Measurements from ENCODE around the gene NRP2. TPM values are rescaled to one million over a fixed set of nuclear protein-coding genes. Genes with fewer than 3 reads are reported as not detected.

NRP2 gene
- polyA plus RNA-seq, 2 of the 4 experiments (the other 2 are of a cell fraction), result 144 to 159 TPM

DNA sequence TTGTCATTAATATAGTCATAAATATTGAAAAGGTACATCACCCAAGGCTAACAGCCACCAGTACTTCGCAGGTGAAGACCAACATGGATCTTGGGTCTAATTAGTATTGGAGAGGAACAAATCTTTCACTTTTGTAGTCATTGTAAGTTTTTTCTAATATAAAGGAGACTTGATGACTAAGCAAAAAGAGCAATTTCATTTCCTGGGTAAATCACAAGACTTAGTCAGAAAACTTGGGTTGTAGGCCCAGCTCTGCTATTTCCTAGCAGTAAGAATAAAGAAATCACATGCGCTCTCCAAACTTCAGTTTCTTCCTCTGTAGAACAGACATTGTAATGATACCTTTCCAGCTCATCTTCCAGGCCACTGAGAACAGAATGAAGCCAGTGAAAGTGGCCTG is 40.9 kb downstream of the NRP2 start:
- 88% methylated on average over 2 of the region's 2 CpGs for WGBS (ENCODE audit: missing lambda C conversion rate)
- Histone ChIP-seq H3K4me3 (no peak overlapping the region), H3K4me1 (peaks cover 89% of the 10 kb centered on the region), H3K4me2 (no peak overlapping the region), H3K27ac (peak overlapping the region; percentile 17 to 72), H3K9me3 (no peaks in the 10 kb centered on the region)
- ChIA-PET CTCF (interaction anchor here (0.7 to 0.9 kb wide), 2 partner anchors 30 to 45 kb away, joined by 3 read pairs; no protein-coding TSS in a partner anchor), POLR2A (no interaction called here)
- FAIRE-seq, result no peak
- no peak for DNase-seq (ENCODE audit: low read depth in 1 of 2, low spot score in 1 of 2)
- TF ChIP-seq MAFK (IDR thresholded peaks at IDR 0.05; ENCODE audit: partially characterized antibody), result peak; percentile 93
- TF ChIP-seq, protein P1, sequence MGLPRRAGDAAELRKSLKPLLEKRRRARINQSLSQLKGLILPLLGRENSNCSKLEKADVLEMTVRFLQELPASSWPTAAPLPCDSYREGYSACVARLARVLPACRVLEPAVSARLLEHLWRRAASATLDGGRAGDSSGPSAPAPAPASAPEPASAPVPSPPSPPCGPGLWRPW (IDR thresholded peaks at IDR 0.05), result no peak
- no peak for TF ChIP-seq TFCP2L1 (CRISPR knock-in tag; IDR thresholded peaks at IDR 0.05)
- TF ChIP-seq POLR2AphosphoS2 (conservative IDR thresholded peaks at IDR 0.05; ENCODE audit: low read length), result no peak
- ATAC-seq, result no peak

DNA sequence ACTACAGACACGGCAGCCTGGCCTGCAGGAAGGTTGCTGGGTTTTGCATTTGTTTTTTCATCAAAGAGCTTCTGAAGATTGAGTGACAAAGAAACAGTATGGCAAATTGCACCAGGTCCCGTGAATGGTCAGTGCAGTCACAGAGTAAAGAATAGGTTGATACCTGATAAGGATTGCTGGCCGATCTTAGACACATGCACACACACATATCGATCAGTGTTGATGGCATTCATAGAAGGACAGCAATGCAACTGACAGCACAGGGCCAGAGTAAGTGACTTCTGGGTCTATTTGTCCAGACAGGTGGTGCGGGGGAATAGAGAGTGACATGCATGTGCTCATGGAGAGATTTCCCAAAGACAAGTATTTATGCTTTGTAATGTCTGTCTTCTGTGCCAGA is 42.8 kb downstream of the NRP2 start:
- Histone ChIP-seq H3K4me1 (peaks cover 89% of the 10 kb centered on the region), H3K4me3 (no peak overlapping the region), H3K4me2 (peak overlapping the region; percentile 62; the same call in 1 of the 3 replicates), H3K27ac (peak overlapping the region; percentile 90 to 91), H3K9me3 (no peaks in the 10 kb centered on the region)
- CTCF ChIA-PET, result interaction anchor here (0.8 to 2.7 kb wide), 4 partner anchors 9 to 49 kb away, joined by 3 to 7 read pairs (median 4); no protein-coding TSS in a partner anchor
- ATAC-seq (no peak), FAIRE-seq (no peak), DNase-seq (ENCODE audit: low read depth in 1 of 2, low spot score in 1 of 2) (no peak)
- TF ChIP-seq, protein P1 (IDR thresholded peaks at IDR 0.05), result no peak
- TF ChIP-seq POLR2A (IDR thresholded peaks at IDR 0.05; ENCODE audit: low read length), result no peak
- TF ChIP-seq RNF2 (IDR thresholded peaks at IDR 0.05; ENCODE audit: borderline replicate concordance, low read depth), result no peak
- TF ChIP-seq, protein P2, sequence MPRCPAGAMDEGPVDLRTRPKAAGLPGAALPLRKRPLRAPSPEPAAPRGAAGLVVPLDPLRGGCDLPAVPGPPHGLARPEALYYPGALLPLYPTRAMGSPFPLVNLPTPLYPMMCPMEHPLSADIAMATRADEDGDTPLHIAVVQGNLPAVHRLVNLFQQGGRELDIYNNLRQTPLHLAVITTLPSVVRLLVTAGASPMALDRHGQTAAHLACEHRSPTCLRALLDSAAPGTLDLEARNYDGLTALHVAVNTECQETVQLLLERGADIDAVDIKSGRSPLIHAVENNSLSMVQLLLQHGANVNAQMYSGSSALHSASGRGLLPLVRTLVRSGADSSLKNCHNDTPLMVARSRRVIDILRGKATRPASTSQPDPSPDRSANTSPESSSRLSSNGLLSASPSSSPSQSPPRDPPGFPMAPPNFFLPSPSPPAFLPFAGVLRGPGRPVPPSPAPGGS (IDR thresholded peaks at IDR 0.05), result no peak
- no peak for TF ChIP-seq HDAC2 (IDR thresholded peaks at IDR 0.05)
- no peak for TF ChIP-seq GATA3 (IDR thresholded peaks at IDR 0.05; ENCODE audit: borderline replicate concordance)
- no peak for TF ChIP-seq SMC3 (IDR thresholded peaks at IDR 0.05)
- TF ChIP-seq, protein P3, sequence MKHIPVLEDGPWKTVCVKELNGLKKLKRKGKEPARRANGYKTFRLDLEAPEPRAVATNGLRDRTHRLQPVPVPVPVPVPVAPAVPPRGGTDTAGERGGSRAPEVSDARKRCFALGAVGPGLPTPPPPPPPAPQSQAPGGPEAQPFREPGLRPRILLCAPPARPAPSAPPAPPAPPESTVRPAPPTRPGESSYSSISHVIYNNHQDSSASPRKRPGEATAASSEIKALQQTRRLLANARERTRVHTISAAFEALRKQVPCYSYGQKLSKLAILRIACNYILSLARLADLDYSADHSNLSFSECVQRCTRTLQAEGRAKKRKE (CRISPR knock-in tag; IDR thresholded peaks at IDR 0.05; ENCODE audit: low read depth), result no peak
- TF ChIP-seq, protein P4, sequence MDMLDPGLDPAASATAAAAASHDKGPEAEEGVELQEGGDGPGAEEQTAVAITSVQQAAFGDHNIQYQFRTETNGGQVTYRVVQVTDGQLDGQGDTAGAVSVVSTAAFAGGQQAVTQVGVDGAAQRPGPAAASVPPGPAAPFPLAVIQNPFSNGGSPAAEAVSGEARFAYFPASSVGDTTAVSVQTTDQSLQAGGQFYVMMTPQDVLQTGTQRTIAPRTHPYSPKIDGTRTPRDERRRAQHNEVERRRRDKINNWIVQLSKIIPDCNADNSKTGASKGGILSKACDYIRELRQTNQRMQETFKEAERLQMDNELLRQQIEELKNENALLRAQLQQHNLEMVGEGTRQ (IDR thresholded peaks at IDR 0.05), result no peak
- TF ChIP-seq FOSL2 (IDR thresholded peaks at IDR 0.05), result no peak
- TF ChIP-seq FOSL2 (CRISPR knock-in tag; IDR thresholded peaks at IDR 0.05), result no peak
- TF ChIP-seq HOXB5 (CRISPR knock-in tag; IDR thresholded peaks at IDR 0.05), result no peak
- TF ChIP-seq ZNF302 (CRISPR knock-in tag; IDR thresholded peaks at IDR 0.05), result no peak
- no peak for TF ChIP-seq HOXA7 (CRISPR knock-in tag; IDR thresholded peaks at IDR 0.05)
- no peak for TF ChIP-seq PHF8 (IDR thresholded peaks at IDR 0.05; ENCODE audit: borderline replicate concordance, low read depth)
- TF ChIP-seq, protein P5, sequence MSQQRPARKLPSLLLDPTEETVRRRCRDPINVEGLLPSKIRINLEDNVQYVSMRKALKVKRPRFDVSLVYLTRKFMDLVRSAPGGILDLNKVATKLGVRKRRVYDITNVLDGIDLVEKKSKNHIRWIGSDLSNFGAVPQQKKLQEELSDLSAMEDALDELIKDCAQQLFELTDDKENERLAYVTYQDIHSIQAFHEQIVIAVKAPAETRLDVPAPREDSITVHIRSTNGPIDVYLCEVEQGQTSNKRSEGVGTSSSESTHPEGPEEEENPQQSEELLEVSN (IDR thresholded peaks at IDR 0.05; ENCODE audit: borderline replicate concordance, low read depth), result no peak
- POLR2A ChIA-PET, result no interaction called here
- WGBS (ENCODE audit: missing lambda C conversion rate), result 95% methylated on average over 5 of the region's 5 CpGs

DNA sequence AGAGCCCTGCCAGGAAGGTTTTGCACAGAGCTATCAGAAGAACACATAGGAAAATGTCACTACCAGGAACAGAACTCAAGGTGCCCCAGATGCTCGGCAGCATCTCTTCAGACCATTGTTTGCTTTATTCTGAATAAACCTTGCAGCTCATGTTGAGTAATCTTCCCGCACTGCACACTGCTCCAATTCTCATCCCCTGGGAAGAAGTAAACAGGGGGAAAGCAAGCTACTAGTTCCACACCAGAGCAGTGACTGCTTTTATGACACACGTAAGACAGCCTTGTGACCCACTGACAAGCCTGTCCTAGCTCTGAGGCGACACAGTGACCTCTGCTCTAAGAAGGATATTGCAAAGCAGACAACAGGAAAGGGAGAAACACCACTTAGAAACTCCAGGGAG is 44.2 kb downstream of the NRP2 start:
- DNase-seq (ENCODE audit: low read depth in 1 of 2, low spot score in 1 of 2), result no peak
- FAIRE-seq, result no peak
- ATAC-seq, result peak; percentile 26 to 32; a peak in 3 of 6 replicates
- peak overlapping the region; percentile 62 for H3K4me2 ChIP-seq
- H3K27ac ChIP-seq, result peak overlapping the region; percentile 90 to 91
- no peaks in the 10 kb centered on the region for H3K9me3 ChIP-seq
- ChIA-PET CTCF (interaction anchor here (0.8 to 2.7 kb wide), 5 partner anchors 10 to 30 kb away, joined by 3 to 7 read pairs (median 3); no protein-coding TSS in a partner anchor), POLR2A (interaction anchor here (0.9 to 1.2 kb wide), 3 partner anchors 20 to 22 kb away, joined by 3 to 4 read pairs (median 3); no protein-coding TSS in a partner anchor)
- H3K4me1 ChIP-seq, result peaks cover 89% of the 10 kb centered on the region
- TF ChIP-seq CEBPB (IDR thresholded peaks at IDR 0.05), result peak; percentile 43 to 65; a peak in 3 of 4 replicates
- no peak for TF ChIP-seq RAD21 (conservative IDR thresholded peaks at IDR 0.05 in 1 of 2, IDR thresholded peaks at IDR 0.05 in 1 of 2)
- TF ChIP-seq FOSL2 (IDR thresholded peaks at IDR 0.05), result no peak
- no peak for TF ChIP-seq FOSL2 (CRISPR knock-in tag; IDR thresholded peaks at IDR 0.05)
- TF ChIP-seq, protein P1 (IDR thresholded peaks at IDR 0.05), result no peak
- no peak for TF ChIP-seq JUNB (IDR thresholded peaks at IDR 0.05)
- TF ChIP-seq, protein P2 (IDR thresholded peaks at IDR 0.05), result no peak
- 0 out of 5 replicates have a peak, but pooled peaks of 1 of the 2 experiments have one; percentile 48 for TF ChIP-seq JUN (IDR thresholded peaks at IDR 0.05)
- TF ChIP-seq NPAS2 (CRISPR knock-in tag; IDR thresholded peaks at IDR 0.05; ENCODE audit: borderline replicate concordance), result no peak
- no peak for TF ChIP-seq EHF (CRISPR knock-in tag; IDR thresholded peaks at IDR 0.05)
- no peak for TF ChIP-seq NR3C1 (IDR thresholded peaks at IDR 0.05)
- no peak for TF ChIP-seq RNF2 (IDR thresholded peaks at IDR 0.05; ENCODE audit: borderline replicate concordance, low read depth)
- TF ChIP-seq HDAC2 (IDR thresholded peaks at IDR 0.05), result no peak
- TF ChIP-seq NFE2L2 (conservative IDR thresholded peaks at IDR 0.05; ENCODE audit: low read length), result no peak
- H3K4me3 ChIP-seq, result no peak overlapping the region
- WGBS (ENCODE audit: missing lambda C conversion rate), result 25% methylated on average over 4 of the region's 4 CpGs

All from A549 (cell line).